Muscle of back (tissue), 11 donors: ENCODE results near the gene GPN2. TPM values are rescaled to one million over a fixed set of nuclear protein-coding genes. Genes with fewer than 3 reads are reported as not detected.

ENCODE experiments used
- DNase-seq, 3 donors: peaks; one replicate each; pipeline versions ENCODE4 v3.0.0 to v3.0.0-alpha.2; 2013
- polyA plus RNA-seq, 10 donors: library from polyadenylated mRNA; unstranded; fragments of 120-200 nt; gene quantifications; one replicate each; pipeline ENCODE4 v1.2.1, GENCODE V29; 2013; ENCODE audit not compliant: insufficient read length in 10 of 10

GPN2 gene
- polyA plus RNA-seq, 10 donors, result 16.0 to 21.2 (median 17.0) TPM

DNA sequence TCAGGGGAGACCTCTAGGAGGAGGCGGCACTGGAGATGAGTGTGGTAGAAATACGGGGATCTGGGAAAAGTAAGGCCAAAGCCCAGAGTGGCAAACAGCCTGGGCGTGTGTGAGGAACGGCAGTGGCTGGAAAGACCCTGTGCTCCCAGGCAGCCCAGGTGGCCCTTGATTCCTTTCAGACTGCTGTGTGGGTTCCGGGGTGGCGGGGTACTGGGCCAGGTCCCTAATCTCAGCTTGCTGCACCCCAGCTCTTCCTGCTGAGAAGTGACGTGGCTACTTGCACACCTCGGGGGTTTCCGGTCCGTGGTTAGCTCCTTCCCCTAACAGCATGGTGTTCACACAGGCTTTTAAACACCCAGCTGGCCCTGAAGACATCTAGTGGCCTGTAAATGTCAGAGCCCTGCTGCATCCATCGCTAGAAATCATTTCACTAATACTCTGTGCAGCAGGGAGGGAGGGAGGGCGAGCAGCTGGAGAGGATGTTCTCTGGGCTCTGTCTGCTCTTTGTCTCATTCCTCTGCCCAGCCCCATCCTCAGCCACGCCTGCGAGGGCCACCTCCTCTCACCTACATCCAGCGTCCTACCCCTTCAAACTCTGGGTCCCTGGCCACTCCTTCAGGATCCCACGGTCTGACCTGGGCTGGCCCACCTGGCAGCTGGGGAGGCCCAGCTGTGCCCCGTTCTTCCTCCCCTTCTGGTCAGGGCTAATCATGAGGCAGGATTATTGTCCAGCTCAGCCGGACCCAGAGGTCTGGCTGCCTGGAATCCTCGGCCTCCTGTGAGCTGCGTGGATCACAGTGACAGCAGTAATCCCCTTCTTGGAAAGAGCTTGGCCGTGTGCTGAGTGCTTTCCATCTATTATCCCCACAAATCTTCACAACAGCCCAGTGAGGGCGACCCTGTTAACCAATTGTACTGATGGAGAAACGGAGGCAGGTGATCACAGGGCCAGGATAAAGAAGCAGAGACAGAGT is 56.4 kb downstream of the GPN2 start:
- no peak for DNase-seq

DNA sequence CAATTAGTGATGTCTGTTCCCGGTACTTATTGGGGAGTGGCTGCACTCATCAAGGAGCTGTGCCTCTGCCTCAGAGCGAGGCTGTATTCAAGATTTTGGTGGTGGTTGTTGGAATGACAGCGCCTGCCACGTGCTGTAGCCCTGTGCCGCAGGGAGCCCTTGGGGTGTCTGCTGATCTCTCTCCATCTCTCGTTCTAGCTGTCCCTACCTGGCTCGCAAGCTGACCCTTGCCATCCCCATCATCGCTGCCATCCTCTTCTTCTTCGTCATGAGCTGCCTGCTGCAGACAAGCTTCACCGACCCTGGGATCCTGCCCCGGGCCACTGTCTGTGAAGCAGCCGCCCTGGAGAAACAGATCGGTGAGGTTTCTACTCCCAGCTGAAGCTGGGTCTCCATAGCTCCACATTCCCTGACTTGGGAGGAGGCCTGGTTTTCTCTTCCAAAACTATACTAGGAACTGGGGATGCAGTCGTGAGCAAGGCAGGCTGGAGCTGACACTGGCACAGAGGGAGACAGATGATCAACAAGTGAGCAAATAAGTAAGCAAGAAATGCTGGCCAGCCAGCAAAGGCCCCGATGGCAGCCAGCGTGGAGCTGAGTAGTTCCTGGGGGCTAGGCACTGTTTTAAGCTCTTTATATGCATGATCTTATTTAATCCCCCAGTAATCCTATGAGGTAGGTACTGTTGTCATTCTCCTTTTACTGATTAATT is 57.7 kb downstream of the GPN2 start:
- no peak for DNase-seq

DNA sequence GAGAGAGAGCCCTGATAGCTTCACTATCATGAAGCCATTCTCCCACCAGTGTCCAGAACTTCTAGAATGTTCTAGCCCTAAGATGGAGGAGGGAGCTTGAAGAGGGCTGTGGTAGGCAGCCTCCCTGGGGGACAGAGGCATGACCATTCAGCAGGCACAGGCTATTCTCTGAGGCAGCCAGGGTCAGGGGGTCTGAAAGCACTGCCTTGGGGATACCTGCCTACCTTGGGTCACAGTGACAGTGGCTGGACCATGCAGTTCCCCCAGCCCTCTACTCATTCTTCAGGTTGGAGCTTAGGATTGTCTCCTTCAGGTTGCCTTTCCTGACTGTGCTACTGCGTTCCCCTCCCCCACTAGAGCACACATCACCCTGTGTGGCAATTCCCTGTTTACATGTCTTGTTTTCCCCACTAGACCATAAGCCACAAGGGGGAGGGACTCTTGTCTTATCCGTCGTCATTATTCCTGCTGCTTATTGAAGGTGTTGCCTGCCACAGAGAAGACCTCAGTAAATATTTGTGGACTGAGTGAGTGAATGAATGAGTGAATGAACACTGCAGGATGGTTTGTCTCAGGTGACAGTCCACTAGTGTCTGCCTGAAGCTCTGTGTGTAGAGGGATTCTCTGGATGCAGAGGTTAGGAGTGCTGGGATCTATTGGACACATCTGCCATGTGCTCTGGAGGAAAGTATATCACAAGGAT is 58.4 kb downstream of the GPN2 start:
- no peak for DNase-seq

DNA sequence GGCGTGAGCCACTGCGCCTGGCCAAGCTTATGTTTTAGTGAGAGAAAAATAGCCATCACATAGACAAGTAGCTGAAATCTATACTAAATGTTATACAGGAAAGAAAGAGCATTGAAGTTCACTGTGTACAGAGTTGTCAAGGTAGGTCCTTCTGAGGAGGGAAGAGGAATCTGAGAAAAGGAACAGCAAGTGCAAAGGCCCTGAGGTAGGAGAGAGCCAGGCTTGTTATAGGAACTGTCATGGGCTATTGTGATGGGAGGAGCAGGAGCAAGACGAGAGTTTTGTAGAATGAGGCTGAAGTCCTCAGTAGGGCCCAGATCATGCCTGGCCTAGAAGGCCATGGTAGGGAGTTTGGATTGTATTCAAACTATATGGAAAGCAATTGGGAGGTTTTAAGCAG is 59.0 kb downstream of the GPN2 start:
- no peak for DNase-seq

DNA sequence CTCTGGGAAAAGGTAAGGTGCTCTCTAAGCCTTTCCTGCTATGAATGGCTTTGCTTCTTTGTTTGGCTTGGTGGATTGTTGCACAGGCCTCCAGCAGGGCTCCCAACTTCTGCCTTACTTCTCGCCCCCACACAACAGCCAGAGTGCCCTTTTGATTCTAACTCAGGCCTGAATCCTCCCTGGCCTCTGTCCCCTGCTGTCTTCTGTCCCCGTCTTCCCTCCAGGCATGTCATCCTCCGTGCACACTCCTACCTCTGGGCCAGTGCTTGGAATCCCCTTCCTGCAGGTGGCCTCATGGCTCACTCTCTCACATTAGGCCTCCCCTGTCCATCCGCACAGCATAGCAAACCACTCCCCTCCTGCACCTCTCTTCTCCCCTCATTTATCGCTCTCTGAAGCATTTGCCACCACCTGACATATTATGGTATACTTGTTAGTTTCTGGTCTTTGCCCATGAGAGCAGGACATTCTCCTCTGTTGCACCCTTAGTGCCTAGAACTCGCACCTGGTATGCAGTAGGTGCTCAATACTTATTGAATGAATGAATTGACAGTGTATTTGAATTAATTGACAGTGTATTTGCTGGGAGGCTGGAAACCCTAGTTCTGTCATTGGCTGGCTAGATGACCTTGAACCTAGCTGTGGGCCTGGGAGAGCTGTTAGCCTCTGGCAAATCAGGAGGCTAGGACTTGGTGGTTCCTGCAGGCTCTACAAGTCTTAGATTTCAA is 60.7 kb downstream of the GPN2 start:
- no peak for DNase-seq

DNA sequence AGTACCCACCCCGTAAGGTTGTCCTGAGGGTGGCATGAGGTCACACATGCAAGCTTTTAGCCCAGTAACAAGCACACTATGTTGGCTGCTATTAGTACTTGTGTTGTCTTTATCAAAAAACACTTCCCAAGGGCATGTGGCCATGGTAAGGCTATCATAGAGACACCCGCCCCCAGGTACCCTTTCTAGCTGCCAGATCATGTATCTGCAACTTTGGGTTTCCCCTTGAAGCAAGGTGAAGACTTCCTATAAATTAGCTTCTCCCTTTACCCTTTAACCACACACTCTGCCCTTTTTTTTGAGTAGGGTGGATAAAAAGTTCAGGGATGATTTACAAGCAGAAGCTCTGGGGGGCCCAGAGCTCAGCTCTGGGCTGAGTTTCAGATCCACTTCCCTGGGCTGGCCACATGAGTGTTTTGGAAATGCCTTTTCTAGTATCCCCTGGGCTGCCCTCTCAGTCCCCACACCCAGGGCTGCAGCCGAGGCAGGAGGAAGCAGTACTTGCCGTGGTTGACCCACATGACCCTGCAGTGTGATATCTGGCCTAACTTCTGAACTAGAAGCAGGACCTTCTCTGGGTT is 61.6 kb downstream of the GPN2 start:
- no peak for DNase-seq

DNA sequence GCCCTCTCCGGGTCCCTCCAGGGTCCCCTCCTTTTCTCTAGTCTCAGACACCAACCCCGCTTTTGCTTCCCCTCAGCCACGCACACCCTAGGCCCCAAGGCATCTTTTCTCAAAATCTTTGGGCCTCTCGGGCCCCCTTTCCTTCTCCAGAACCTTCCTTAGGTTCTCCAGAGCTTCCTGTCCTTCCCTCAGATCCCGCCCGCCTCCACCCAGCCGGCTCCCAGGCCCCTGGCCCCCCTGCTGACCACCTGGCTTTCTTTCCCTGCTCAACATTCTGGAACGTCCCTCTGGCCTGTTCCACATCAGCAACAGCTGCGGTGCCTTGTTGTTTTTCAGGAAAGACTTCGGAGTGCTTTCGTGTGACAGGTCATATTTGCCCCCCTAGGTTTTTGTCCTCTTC is 62.4 kb downstream of the GPN2 start:
- DNase-seq, result peak in 1 of 3 donors; percentile 64

DNA sequence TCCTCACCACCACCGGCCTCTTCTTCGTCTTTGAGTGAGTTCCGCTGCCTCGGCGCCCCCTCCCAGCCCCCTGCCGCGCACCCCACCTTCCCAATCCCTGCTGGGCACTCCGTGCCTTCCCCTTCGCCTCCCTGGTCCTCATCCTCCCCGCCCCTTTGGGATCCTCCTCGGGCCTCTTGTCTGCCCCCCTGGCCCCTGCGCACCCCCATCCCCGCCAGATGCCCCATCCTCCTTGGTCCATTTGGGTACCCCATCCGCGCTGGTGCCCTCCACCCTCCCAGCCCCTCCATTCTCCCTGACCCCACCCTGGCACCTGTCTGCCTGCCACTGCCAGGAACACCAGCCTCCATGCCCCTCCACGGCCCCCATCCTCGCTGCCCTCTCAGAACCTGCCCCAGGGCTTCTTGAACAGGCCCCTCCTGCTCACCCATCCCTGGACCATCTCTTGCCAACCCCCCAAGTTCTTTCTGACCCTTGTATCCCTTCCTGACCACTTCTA is 62.9 kb downstream of the GPN2 start:
- DNase-seq, result peak in 1 of 3 donors; percentile 22

DNA sequence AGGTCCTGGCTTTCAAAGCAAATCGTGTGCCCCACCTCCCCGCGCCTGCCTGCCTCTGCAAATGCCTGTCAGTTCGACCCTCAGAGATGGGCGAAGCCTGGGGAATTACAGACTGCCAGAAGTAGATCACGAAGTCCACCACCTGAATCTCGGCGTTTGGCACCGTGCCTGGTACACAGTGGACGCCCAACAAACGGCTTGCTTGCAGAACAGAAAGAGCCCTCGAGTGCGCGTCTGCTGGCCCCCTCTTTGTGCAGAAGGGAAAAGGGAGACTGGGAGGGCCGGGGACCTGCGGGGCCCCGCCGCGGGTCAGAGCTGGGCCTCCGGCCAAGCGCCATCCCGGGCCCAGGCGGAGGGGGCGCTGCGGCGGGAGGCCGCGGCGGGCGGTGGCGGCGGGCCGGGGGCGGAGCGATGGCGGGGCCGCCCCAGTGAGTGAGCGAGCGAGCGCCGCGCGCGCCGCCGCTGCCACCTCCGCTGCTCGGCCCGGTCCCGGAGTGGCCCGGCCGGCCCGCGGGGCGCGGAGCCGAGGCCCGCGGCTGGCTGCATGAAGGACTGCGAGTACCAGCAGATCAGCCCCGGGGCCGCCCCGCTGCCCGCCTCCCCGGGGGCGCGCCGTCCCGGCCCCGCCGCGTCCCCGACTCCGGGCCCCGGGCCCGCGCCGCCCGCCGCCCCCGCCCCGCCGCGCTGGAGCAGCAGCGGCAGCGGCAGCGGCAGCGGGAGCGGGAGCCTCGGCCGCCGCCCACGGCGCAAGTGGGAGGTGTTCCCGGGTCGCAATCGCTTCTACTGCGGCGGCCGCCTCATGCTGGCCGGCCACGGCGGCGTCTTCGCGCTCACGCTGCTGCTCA is 63.6 kb downstream of the GPN2 start, which contains the start of gene ZDHHC18:
Gene ZDHHC18, plus strand, starts transcription at position 428 of the 845 bp plus-strand sequence. Its CDS starts 117 bp downstream, at position 545.
- peak; percentile 64 to 83 (median 77) for DNase-seq

Other genes starting within 250 kb of the GPN2 start
- 10 to 100 TPM; 39.9 to 50.6 (median 45.2) TPM for gene ARID1A, start 194.3 kb downstream of the GPN2 start, polyA plus RNA-seq
- gene PIGV, start 102.3 kb downstream of the GPN2 start, polyA plus RNA-seq, result 1 to 10 TPM; 5.3 to 9.8 (median 7.2) TPM
- 10 to 100 TPM; 14.5 to 19.7 (median 16.7) TPM for gene ZDHHC18, start 63.6 kb downstream of the GPN2 start, polyA plus RNA-seq
- gene SFN, start 27.1 kb downstream of the GPN2 start, polyA plus RNA-seq, result 10 to 100 TPM in 2 of 10 donors, under 1 TPM in 8; 0.17 to 36.0 (median 0.26) TPM
- 10 to 100 TPM in 4 of 10 donors, 1 to 10 TPM in 6; 7.7 to 12.8 (median 9.5) TPM for gene GPATCH3, start 10.2 kb upstream of the GPN2 start, polyA plus RNA-seq
- gene NR0B2, start 23.7 kb upstream of the GPN2 start, polyA plus RNA-seq, result under 1 TPM in 1 of 10 donors, not detected in 9; 0.11 TPM
- gene NUDC, start 31.5 kb upstream of the GPN2 start, polyA plus RNA-seq, result 10 to 100 TPM; 43.3 to 69.6 (median 51.7) TPM
- 1 to 10 TPM in 2 of 10 donors, not detected in 8; 1.5 to 1.6 TPM for gene KDF1, start 70.2 kb upstream of the GPN2 start, polyA plus RNA-seq
- gene TRNP1, start 103.4 kb upstream of the GPN2 start, polyA plus RNA-seq, result 1 to 10 TPM in 9 of 10 donors, under 1 TPM in 1; 0.80 to 6.2 (median 1.8) TPM
- 1 to 10 TPM in 2 of 10 donors, under 1 TPM in 8; 0.31 to 1.7 (median 0.55) TPM for gene TENT5B, start 122.6 kb upstream of the GPN2 start, polyA plus RNA-seq